ENCODE data around the gene RNF44. TPM values are rescaled to one million over a fixed set of nuclear protein-coding genes. Genes with fewer than 3 reads are reported as not detected.

RNF44 gene
- total RNA-seq, 1 experiment from 2014 or later, result 172 TPM

GRCh38 chr5:176575066-176575465, 37.9 kb upstream of the RNF44 start:
- H3K4me3 Mint-ChIP-seq, result no peak overlapping the region; a peak in 1 of 5 replicates
- H2BK20ac ChIP-seq (ENCODE audit: low read depth, low read length, poor library complexity, severe bottlenecking), result no peak overlapping the region
- H2BK12ac ChIP-seq (ENCODE audit: insufficient read length, low read depth, low read length), result no peak overlapping the region
- no peak overlapping the region for H3K27ac Mint-ChIP-seq
- H3K9me3 Mint-ChIP-seq, result no peaks in the 10 kb centered on the region
- no peaks in the 10 kb centered on the region for H3K4me1 ChIP-seq (ENCODE audit: insufficient read depth, low read length)
- TF ChIP-seq CTCF (conservative IDR thresholded peaks at IDR 0.05), result no peak
- no peak overlapping the region for H3K18ac ChIP-seq (ENCODE audit: insufficient read length, low read depth, low read length)
- no peak overlapping the region for H2AK5ac ChIP-seq (ENCODE audit: insufficient read length, low read length)
- no peak for DNase-seq
- H3K56ac ChIP-seq (ENCODE audit: insufficient read length, low read depth, low read length), result no peak overlapping the region
- no peak overlapping the region for H4K91ac ChIP-seq (ENCODE audit: insufficient read length, low read depth, low read length)
- H3K27me3 Mint-ChIP-seq (ENCODE audit: low read depth), result peaks cover 44% of the 10 kb centered on the region
- no peak overlapping the region for H4K8ac ChIP-seq (replicated peaks; ENCODE audit: insufficient read length, low read depth, low read length)
- H3K4me1 Mint-ChIP-seq, result peaks cover 2 to 12% of the 10 kb centered on the region in 2 experiments; a peak in 3 of 4 replicates
- no peak overlapping the region for H3K27ac ChIP-seq (ENCODE audit: insufficient read length, low read depth, low read length)
- H2BK120ac ChIP-seq (ENCODE audit: low read depth, low read length, poor library complexity, severe bottlenecking), result no peak overlapping the region
- no peaks in the 10 kb centered on the region for H3K9me3 ChIP-seq (ENCODE audit: control insufficient read depth, low read depth, low read length)
- no peak overlapping the region for H3K4ac ChIP-seq (ENCODE audit: low read depth, low read length)
- H3K27me3 ChIP-seq (ENCODE audit: insufficient read depth, low read length), result no peaks in the 10 kb centered on the region
- H2BK5ac ChIP-seq (ENCODE audit: insufficient read length, low read length), result no peak overlapping the region
- H2BK15ac ChIP-seq (ENCODE audit: low read depth, low read length), result no peak overlapping the region
- H3K79me2 ChIP-seq (ENCODE audit: insufficient read depth, low read length), result no peaks in the 10 kb centered on the region
- H3K9ac ChIP-seq (ENCODE audit: extremely low read depth, insufficient read length, low read length), result no peak overlapping the region
- no peaks in the 10 kb centered on the region for H4K20me1 ChIP-seq (ENCODE audit: control insufficient read depth, insufficient read depth, insufficient read length)
- H2AFZ ChIP-seq (ENCODE audit: low read length), result no peak overlapping the region
- no peak overlapping the region for H3K23ac ChIP-seq (ENCODE audit: insufficient read length, low read depth, low read length)
- H3K36me3 Mint-ChIP-seq (ENCODE audit: insufficient read depth in 1 of 3, low read depth in 3 of 3), result no peaks in the 10 kb centered on the region
- no peak overlapping the region for H3K14ac ChIP-seq (ENCODE audit: insufficient read depth, low read length)
- no peak overlapping the region for H4K5ac ChIP-seq (ENCODE audit: insufficient read length, low read depth, low read length)
- no peak overlapping the region for H3K4me2 ChIP-seq (ENCODE audit: insufficient read depth, insufficient read length, low read length)
- no peaks in the 10 kb centered on the region for H3K79me1 ChIP-seq (ENCODE audit: insufficient read depth, low read depth, low read length, poor library complexity, severe bottlenecking)
- no peak overlapping the region for H3T11ph ChIP-seq (ENCODE audit: low read length)
- no CpG with 5 or more reads among the region's 14 CpGs for WGBS (ENCODE audit: extremely low coverage, insufficient read length, low lambda C conversion rate)
- no peaks in the 10 kb centered on the region for H3K23me2 ChIP-seq (ENCODE audit: insufficient read length, low read depth, low read length, poor library complexity, severe bottlenecking)

Data from H9 (cell line).